OCI-LY1 (cell line): Measurements from ENCODE around the gene HOXC11.

Experiments
- H2AFZ ChIP-seq: fragments of 200-600 bp; sonication (generic), shearing (Covaris generic); 2 replicates; pipeline ENCODE4 v1.6.0; 2014; ENCODE audit warnings: antibody characterized with exemption, mild to moderate bottlenecking, low read length
- H3F3A ChIP-seq: fragments of 200-600 bp; sonication (generic), shearing (Covaris generic); 2 replicates; pipeline ENCODE4 v1.6.0; 2014; ENCODE audit warnings: mild to moderate bottlenecking, antibody characterized with exemption, low read length, moderate library complexity; ENCODE audit not compliant: insufficient read depth
- H3K27ac ChIP-seq: fragments of 200-600 bp; sonication (generic); 2 replicates; pipeline ENCODE4 v1.5.1; 2014; ENCODE audit warnings: low read length, mixed run types, mild to moderate bottlenecking, low read depth; ENCODE audit not compliant: poor library complexity, severe bottlenecking
- H3K27me3 ChIP-seq: fragments of 200-600 bp; sonication (generic); 2 replicates; pipeline ENCODE4 v1.6.0; 2014; ENCODE audit warnings: antibody characterized with exemption, mild to moderate bottlenecking, low read length, moderate library complexity; ENCODE audit not compliant: insufficient read depth
- H3K36me3 ChIP-seq: fragments of 200-600 bp; sonication (generic); 2 replicates; pipeline ENCODE4 v1.6.1; 2014; ENCODE audit warnings: mild to moderate bottlenecking, antibody characterized with exemption, low read length, moderate library complexity, mixed read lengths; ENCODE audit not compliant: insufficient read depth
- H3K4me1 ChIP-seq: fragments of 200-600 bp; sonication (generic); 2 replicates; pipeline ENCODE4 v1.5.1; 2014; ENCODE audit warnings: mild to moderate bottlenecking, low read length, moderate library complexity; ENCODE audit not compliant: insufficient read depth, severe bottlenecking
- H3K4me2 ChIP-seq: fragments of 200-600 bp; sonication (generic), shearing (Covaris generic); 2 replicates; pipeline ENCODE4 v1.6.1; 2014; ENCODE audit warnings: low read length
- H3K4me3 ChIP-seq: fragments of 200-600 bp; sonication (generic); 2 replicates; pipeline ENCODE4 v1.5.1; 2014; ENCODE audit warnings: low read length, low read depth, mild to moderate bottlenecking, mixed read lengths; ENCODE audit not compliant: poor library complexity, severe bottlenecking
- H3K79me2 ChIP-seq: fragments of 200-600 bp; shearing (Covaris generic); 2 replicates; pipeline ENCODE4 v1.6.1; 2016; ENCODE audit warnings: mixed run types, low read length, mixed read lengths; ENCODE audit not compliant: insufficient read depth
- H3K9ac ChIP-seq: fragments of 200-600 bp; sonication (generic), shearing (Covaris generic); 2 replicates; pipeline ENCODE4 v1.6.1; 2014; ENCODE audit warnings: mild to moderate bottlenecking, low read length, mixed read lengths
- H3K9me2 ChIP-seq: fragments of 200-600 bp; sonication (generic), shearing (Covaris generic); 2 replicates; pipeline ENCODE4 v1.6.1; 2014; ENCODE audit warnings: low read depth, mild to moderate bottlenecking, low read length, mixed read lengths
- H3K9me3 ChIP-seq: fragments of 200-600 bp; shearing (Covaris generic); 2 replicates; pipeline ENCODE4 v1.6.1; 2014; ENCODE audit warnings: low read length, mixed read lengths
- H4K20me1 ChIP-seq: fragments of 200-600 bp; sonication (generic), shearing (Covaris generic); 2 replicates; pipeline ENCODE4 v1.6.0; 2016; ENCODE audit warnings: mild to moderate bottlenecking, low read length; ENCODE audit not compliant: insufficient read depth
- CTCF ChIP-seq: fragments of 200-600 bp; sonication (generic), shearing (Covaris generic); IDR thresholded peaks from 2 replicates; pipeline ENCODE4 v1.5.1; 2017; ENCODE audit warnings: mild to moderate bottlenecking, antibody characterized with exemption, low read length, moderate library complexity, mixed read lengths
- EZH2 ChIP-seq: fragments of 200-600 bp; sonication (generic), shearing (Covaris generic); IDR thresholded peaks from 2 replicates; pipeline ENCODE4 v1.8.0; 2017; ENCODE audit warnings: borderline replicate concordance, mixed run types, mild to moderate bottlenecking, antibody characterized with exemption, low read length, moderate library complexity, mixed read lengths

The HOXC11 gene

GRCh38 chr12:53969588-53970259 lies 3.2 kb upstream of the HOXC11 start:
- no peak overlapping the region for H3K27ac ChIP-seq
- no peak overlapping the region for H2AFZ ChIP-seq
- peaks cover 7% of the 10 kb centered on the region; the same call in 1 of the 2 replicates for H3K27me3 ChIP-seq

GRCh38 chr12:53970451-53970850 lies 2.5 kb upstream of the HOXC11 start:
- no peak overlapping the region for H3K4me3 ChIP-seq
- no peaks in the 10 kb centered on the region for H3K9me2 ChIP-seq
- H3K27me3 ChIP-seq: peaks cover 7% of the 10 kb centered on the region; the same call in 1 of the 2 replicates
- H3K9me3 ChIP-seq: no peaks in the 10 kb centered on the region
- no peaks in the 10 kb centered on the region for H3K79me2 ChIP-seq
- no peaks in the 10 kb centered on the region for H3K4me1 ChIP-seq
- H3K27ac ChIP-seq: no peak overlapping the region
- no peak overlapping the region for H2AFZ ChIP-seq
- no peaks in the 10 kb centered on the region for H3K36me3 ChIP-seq
- TF ChIP-seq CTCF: no peak
- no peaks in the 10 kb centered on the region for H4K20me1 ChIP-seq
- H3K9ac ChIP-seq: no peak overlapping the region
- H3K4me2 ChIP-seq: no peak overlapping the region
- no peaks in the 10 kb centered on the region for H3F3A ChIP-seq

More at GRCh38 chr12:53969588-53970259, 3.2 kb upstream of the HOXC11 start:
- Histone ChIP-seq H3K36me3 (no peaks in the 10 kb centered on the region), H3K9ac (no peak overlapping the region), H3K9me3 (no peaks in the 10 kb centered on the region), H3K4me3 (no peak overlapping the region), H4K20me1 (no peaks in the 10 kb centered on the region), H3K4me2 (no peak overlapping the region), H3K9me2 (no peaks in the 10 kb centered on the region), H3K79me2 (no peaks in the 10 kb centered on the region), H3K4me1 (no peaks in the 10 kb centered on the region), H3F3A (no peaks in the 10 kb centered on the region)
- no peak for TF ChIP-seq EZH2
- TF ChIP-seq CTCF: no peak

GRCh38 chr12:53971129-53971528 lies 1.8 kb upstream of the HOXC11 start:
- Histone ChIP-seq H3K36me3 (no peaks in the 10 kb centered on the region), H3K4me2 (no peak overlapping the region), H3K27ac (no peak overlapping the region), H3K9ac (no peak overlapping the region), H3K9me3 (no peaks in the 10 kb centered on the region), H3K9me2 (no peaks in the 10 kb centered on the region), H3K4me1 (no peaks in the 10 kb centered on the region), H4K20me1 (no peaks in the 10 kb centered on the region), H2AFZ (no peak overlapping the region), H3K79me2 (no peaks in the 10 kb centered on the region), H3K27me3 (peaks cover 7% of the 10 kb centered on the region; the same call in 1 of the 2 replicates), H3K4me3 (no peak overlapping the region), H3F3A (no peaks in the 10 kb centered on the region)
- TF ChIP-seq CTCF (no peak), EZH2 (no peak)
